Activated CD4-positive, alpha-beta T cell treated with anti-CD3 and anti-CD28 coated beads, Interleukin-2, amount 50 U/mL, for 1 hour (primary cell): ENCODE measurements around the gene BSN.

Source experiments
- DNase-seq: peaks from one replicate; pipeline ENCODE4 v3.0.0-alpha.2; 2020

The BSN gene

DNA sequence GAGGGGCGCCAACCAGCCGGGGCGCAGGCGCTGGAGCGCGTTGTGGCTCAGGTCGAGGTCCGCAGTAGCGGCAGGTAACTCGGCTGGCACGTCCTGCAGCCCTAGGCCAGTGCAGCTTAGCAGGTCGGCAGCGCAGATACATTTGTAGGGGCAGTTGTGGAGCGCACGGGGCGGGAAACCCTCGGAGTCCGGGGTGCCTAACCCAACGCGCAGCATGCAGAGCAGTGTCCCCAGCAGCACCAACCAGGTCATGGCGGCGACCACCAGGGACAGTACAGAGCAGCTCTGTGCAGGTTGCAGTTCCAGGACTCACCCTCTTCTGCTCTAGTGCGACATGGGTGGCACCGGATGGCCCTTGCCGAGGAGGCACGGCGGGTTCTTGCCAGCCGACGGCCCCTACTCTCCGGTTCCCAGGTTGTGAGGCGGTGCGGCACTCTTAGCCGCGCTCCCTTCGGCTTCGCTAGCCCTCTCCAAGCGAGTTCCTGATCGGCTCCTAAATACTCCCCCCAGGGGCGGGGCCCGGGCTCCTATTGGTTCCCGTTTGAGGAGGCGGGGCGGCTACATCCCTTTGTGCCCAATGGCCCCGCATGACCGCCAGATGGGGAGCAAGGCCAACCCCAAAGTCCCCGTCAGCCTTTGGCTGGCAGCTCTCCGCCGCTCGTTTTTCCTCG, 165.1 kb downstream of the BSN start, which contains the start of gene AMIGO3:
Gene AMIGO3, minus strand, starts transcription at position 471 of the 671 bp plus-strand sequence. Its CDS starts 219 bp downstream, at position 252.
- peak; percentile 91 for DNase-seq
